ENCODE measurements around the gene VARS2. TPM values are rescaled to one million over a fixed set of nuclear protein-coding genes. Genes with fewer than 3 reads are reported as not detected.
"Not testable (repeated sequence)": the region's sequence is repeated elsewhere in the genome, so short reads cannot be mapped to it uniquely, and the experiment has no call there.

Gene VARS2
- total RNA-seq, 2 donors from 2014 or later, result 39.4 to 52.5 TPM

GRCh38 chr6:30870546-30870945 is 43.5 kb upstream of the VARS2 start:
- Histone ChIP-seq H3K4me3 (ENCODE audit: low read length) (no peak overlapping the region), H3K27ac (ENCODE audit: low read depth, low read length) (no peak overlapping the region), H3K27me3 (ENCODE audit: control insufficient read depth, insufficient read depth, low read length, poor library complexity, severe bottlenecking) (no peaks in the 10 kb centered on the region), H3K36me3 (ENCODE audit: control insufficient read depth, insufficient read depth, low read length) (no peaks in the 10 kb centered on the region), H3K9me3 (ENCODE audit: control insufficient read depth, low read length) (peaks cover 66% of the 10 kb centered on the region), H3K4me1 (ENCODE audit: control insufficient read depth, insufficient read depth, low read length) (no peaks in the 10 kb centered on the region), H3K9ac (ENCODE audit: extremely low read depth, low read length, poor library complexity, severe bottlenecking) (no peak overlapping the region)
- peaks cover 3% of the 10 kb centered on the region for H3K36me3 Mint-ChIP-seq (ENCODE audit: low read depth)
- no peak overlapping the region for H3K27ac Mint-ChIP-seq
- no peaks in the 10 kb centered on the region for H3K27me3 Mint-ChIP-seq (ENCODE audit: insufficient read depth)
- no peak for TF ChIP-seq CTCF (conservative IDR thresholded peaks at IDR 0.05)
- H3K4me3 Mint-ChIP-seq, result no peak overlapping the region
- H3K4me1 Mint-ChIP-seq, result no peaks in the 10 kb centered on the region
- peak; percentile 4 for DNase-seq
- H3K9me3 Mint-ChIP-seq, result peaks cover 84% of the 10 kb centered on the region

- Histone ChIP-seq H3K27ac (ENCODE audit: low read depth, low read length) (no peak overlapping the region), H3K4me3 (ENCODE audit: low read length) (no peak overlapping the region), H3K9ac (ENCODE audit: extremely low read depth, low read length, poor library complexity, severe bottlenecking) (no peak overlapping the region), H3K27me3 (ENCODE audit: control insufficient read depth, insufficient read depth, low read length, poor library complexity, severe bottlenecking) (no peaks in the 10 kb centered on the region), H3K9me3 (ENCODE audit: control insufficient read depth, low read length) (peaks cover 66% of the 10 kb centered on the region), H3K36me3 (ENCODE audit: control insufficient read depth, insufficient read depth, low read length) (no peaks in the 10 kb centered on the region), H3K4me1 (ENCODE audit: control insufficient read depth, insufficient read depth, low read length) (no peaks in the 10 kb centered on the region)
- peaks cover 3% of the 10 kb centered on the region for H3K36me3 Mint-ChIP-seq (ENCODE audit: low read depth)
- H3K4me1 Mint-ChIP-seq, result no peaks in the 10 kb centered on the region
- TF ChIP-seq CTCF (conservative IDR thresholded peaks at IDR 0.05), result no peak
- H3K9me3 Mint-ChIP-seq, result peaks cover 79% of the 10 kb centered on the region
- no peak overlapping the region for H3K4me3 Mint-ChIP-seq
- DNase-seq, result no peak
- H3K27me3 Mint-ChIP-seq (ENCODE audit: insufficient read depth), result no peaks in the 10 kb centered on the region
- H3K27ac Mint-ChIP-seq, result no peak overlapping the region
- WGBS, 2 experiments (ENCODE audit: insufficient coverage in 1 of 2, insufficient read length in 1 of 2), result 87 to 100% methylated on average over 3 to 4 of the region's 4 CpGs
These were observed 42.4 kb upstream of the VARS2 start for GRCh38 chr6:30871592-30872183.

GRCh38 chr6:30873137-30873640 is 40.8 kb upstream of the VARS2 start:
- DNase-seq, result no peak
- H3K27me3 Mint-ChIP-seq (ENCODE audit: insufficient read depth), result no peaks in the 10 kb centered on the region
- peaks cover 3% of the 10 kb centered on the region for H3K36me3 Mint-ChIP-seq (ENCODE audit: low read depth)
- Histone ChIP-seq H3K27ac (ENCODE audit: low read depth, low read length) (no peak overlapping the region), H3K4me3 (ENCODE audit: low read length) (no peak overlapping the region), H3K27me3 (ENCODE audit: control insufficient read depth, insufficient read depth, low read length, poor library complexity, severe bottlenecking) (no peaks in the 10 kb centered on the region), H3K4me1 (ENCODE audit: control insufficient read depth, insufficient read depth, low read length) (peaks cover 4% of the 10 kb centered on the region), H3K36me3 (ENCODE audit: control insufficient read depth, insufficient read depth, low read length) (no peaks in the 10 kb centered on the region), H3K9me3 (ENCODE audit: control insufficient read depth, low read length) (peaks cover 56% of the 10 kb centered on the region), H3K9ac (ENCODE audit: extremely low read depth, low read length, poor library complexity, severe bottlenecking) (no peak overlapping the region)
- peaks cover 6% of the 10 kb centered on the region for H3K4me1 Mint-ChIP-seq
- no peak overlapping the region for H3K27ac Mint-ChIP-seq
- H3K9me3 Mint-ChIP-seq, result peaks cover 69% of the 10 kb centered on the region
- TF ChIP-seq CTCF (conservative IDR thresholded peaks at IDR 0.05), result no peak
- no peak overlapping the region for H3K4me3 Mint-ChIP-seq
- 93 to 100% methylated on average over 2 of the region's 2 CpGs for WGBS, 2 experiments (ENCODE audit: insufficient coverage in 1 of 2, insufficient read length in 1 of 2)

- not testable (repeated sequence) for H3K4me3 ChIP-seq (ENCODE audit: low read length); H3K36me3 ChIP-seq (ENCODE audit: control insufficient read depth, insufficient read depth, low read length); H3K27ac ChIP-seq (ENCODE audit: low read depth, low read length); H3K27me3 Mint-ChIP-seq (ENCODE audit: insufficient read depth); H3K4me1 ChIP-seq (ENCODE audit: control insufficient read depth, insufficient read depth, low read length); H3K36me3 Mint-ChIP-seq (ENCODE audit: low read depth); H3K4me3 Mint-ChIP-seq; H3K9ac ChIP-seq (ENCODE audit: extremely low read depth, low read length, poor library complexity, severe bottlenecking); H3K27me3 ChIP-seq (ENCODE audit: control insufficient read depth, insufficient read depth, low read length, poor library complexity, severe bottlenecking); H3K27ac Mint-ChIP-seq
- WGBS, 2 experiments (ENCODE audit: insufficient coverage in 1 of 2, insufficient read length in 1 of 2), result 94 to 95% methylated on average over 3 of the region's 3 CpGs
- peak; percentile 9 for DNase-seq
- peaks cover 64% of the 10 kb centered on the region for H3K9me3 Mint-ChIP-seq
- H3K4me1 Mint-ChIP-seq, result peaks cover 11% of the 10 kb centered on the region
- peaks cover 50% of the 10 kb centered on the region for H3K9me3 ChIP-seq (ENCODE audit: control insufficient read depth, low read length)
These were observed 40.2 kb upstream of the VARS2 start for GRCh38 chr6:30873795-30874194.

Data from endodermal cell (in vitro differentiated cells).